ENCODE data around the gene FAIM.
"Not testable (repeated sequence)": the region's sequence is repeated elsewhere in the genome, so short reads cannot be mapped to it uniquely, and the experiment has no call there.

FAIM gene

DNA sequence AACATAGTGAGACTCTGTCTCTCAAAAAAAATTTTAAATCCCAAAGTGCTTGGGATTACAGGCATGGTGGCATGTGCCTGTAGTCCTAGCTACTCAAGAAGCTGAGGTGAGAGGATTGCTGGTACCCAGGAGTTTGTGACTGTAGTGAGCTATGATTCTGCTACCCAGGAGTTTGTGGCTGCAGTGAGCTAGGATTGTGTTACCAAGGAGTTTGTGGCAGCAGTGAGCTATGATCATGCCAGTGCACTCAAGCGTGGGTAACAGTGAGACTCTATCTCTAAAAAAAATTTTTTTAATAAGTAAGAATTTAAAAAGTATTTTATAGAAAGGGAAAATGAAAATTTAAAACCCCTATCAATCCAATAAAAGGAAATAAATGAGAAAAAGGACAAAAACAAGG is 69.5 kb downstream of the FAIM start:
- no peak for DNase-seq (ENCODE audit: low read depth, low spot score)

DNA sequence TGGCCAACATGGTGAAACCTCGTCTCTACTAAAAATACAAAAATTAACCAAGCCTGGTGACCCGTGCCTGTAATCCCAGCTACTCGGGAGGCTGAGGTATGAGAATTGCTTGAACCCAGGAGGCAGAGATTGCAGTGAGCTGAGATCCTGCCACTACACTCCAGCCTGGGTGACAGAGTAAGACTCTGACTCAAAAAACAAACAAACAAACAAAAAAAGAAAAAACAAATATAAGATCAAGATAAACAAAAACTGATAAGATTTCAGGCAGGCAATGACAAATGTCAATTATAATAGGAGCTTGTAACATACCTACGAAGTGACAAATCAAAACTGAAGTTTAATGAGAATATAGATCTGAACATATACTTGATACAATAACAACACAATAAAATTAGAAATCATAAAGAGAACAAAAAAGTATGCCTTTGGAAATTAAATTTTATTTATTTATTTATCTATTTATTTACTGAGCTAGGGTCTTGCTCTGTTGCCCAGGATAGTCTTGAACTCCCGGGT is 70.4 kb downstream of the FAIM start:
- no peak for DNase-seq (ENCODE audit: low read depth, low spot score)

DNA sequence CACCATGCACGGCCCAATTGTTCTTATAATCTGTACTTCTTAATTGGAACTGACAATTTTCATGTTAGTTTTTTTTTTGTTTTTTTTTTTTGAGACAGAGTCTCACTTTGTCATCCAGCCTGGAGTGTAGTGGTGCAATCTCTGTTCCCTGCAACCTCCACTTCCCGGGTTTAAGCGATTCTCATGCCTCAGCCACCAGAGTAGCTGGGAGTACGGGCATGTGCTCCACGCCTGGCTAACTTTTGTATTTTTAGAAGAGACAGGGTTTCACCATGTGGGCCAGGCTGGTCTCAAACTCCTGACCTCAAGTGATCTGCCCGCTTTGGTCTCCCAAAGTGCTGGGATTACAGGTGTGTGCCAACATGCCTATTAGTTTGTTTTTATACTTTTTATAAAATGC is 72.4 kb downstream of the FAIM start:
- not testable (repeated sequence) for DNase-seq (ENCODE audit: low read depth, low spot score)

DNA sequence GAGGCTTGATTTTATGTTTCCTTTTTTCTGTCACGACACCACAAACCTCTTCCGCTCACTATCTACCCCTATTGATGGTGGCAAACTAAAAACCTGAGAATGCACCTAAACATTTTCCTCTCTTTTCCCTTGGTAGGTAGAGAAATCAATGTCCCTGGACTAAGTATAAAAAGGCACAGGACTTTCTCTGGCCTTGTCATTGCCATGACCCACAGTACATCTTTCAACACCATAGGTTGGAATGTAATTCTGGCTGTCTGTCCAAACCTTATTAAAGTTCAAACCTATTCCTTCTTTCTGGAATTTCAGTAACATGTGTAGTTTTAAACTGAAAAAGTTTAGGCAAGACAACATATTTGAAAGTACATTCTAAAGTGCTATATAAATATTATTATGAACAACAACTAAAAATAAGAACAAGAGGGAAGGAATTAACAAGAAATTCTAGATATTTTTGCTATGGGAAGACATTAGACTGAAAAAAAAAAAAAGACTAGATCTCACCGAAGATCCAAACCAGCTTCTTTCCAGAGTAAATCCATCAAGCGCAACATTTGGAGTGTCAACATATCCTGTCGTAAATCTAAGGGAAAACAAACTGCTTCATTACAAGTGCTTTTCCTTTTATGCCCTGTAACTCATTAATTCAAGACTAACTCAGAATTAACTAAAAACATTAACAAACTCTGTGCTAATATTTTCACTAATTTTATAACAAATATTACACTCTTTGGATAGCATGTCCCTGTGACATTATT is 73.1 kb downstream of the FAIM start:
- no peak for DNase-seq (ENCODE audit: low read depth, low spot score)

DNA sequence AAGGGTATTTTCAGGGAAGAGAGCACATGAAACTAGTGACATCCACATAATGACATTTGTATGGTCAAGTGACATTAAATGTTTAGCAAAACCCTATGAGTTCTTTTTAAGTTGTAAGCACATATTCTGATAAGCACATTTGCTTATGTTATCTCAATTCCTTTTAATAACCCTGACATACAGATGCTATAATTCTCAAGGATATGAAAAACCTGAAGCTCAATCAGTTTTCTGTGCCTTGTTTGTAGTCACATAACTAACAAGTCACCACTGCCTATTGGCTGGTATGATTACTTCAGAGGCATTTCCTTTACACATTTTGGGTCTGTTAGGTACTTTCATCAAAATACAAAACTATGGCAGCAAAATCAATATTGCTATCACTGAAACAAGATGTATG is 74.1 kb downstream of the FAIM start:
- DNase-seq (ENCODE audit: low read depth, low spot score): no peak
